OCI-LY3 (cell line): Measurements from ENCODE around the gene KRT4.

Experiments
- H2AFZ ChIP-seq: fragments of 200-600, 300-600 bp; shearing (Covaris generic); 2 replicates; pipeline ENCODE4 v1.6.0; 2014; ENCODE audit warnings: antibody characterized with exemption, low read depth, low read length
- H3K27ac ChIP-seq: fragments of 200-600, 300-600 bp; sonication (generic); 2 replicates; pipeline ENCODE4 v1.5.1; 2014; ENCODE audit warnings: mild to moderate bottlenecking, low read length, moderate library complexity, mixed read lengths
- H3K27me3 ChIP-seq: fragments of 200-600, 300-600 bp; sonication (generic); 2 replicates; pipeline ENCODE4 v1.6.1; 2014; ENCODE audit warnings: low read depth, low read length, mixed read lengths
- H3K36me3 ChIP-seq: fragments of 200-600, 300-600 bp; sonication (generic); replicated peaks from 2 replicates; pipeline ENCODE3; 2014; ENCODE audit warnings: low read depth, low read length, mixed read lengths
- H3K4me1 ChIP-seq: fragments of 300-600, 200-600 bp; sonication (generic); 2 replicates; pipeline ENCODE4 v1.6.1; 2014; ENCODE audit warnings: low read length, mixed read lengths
- H3K4me2 ChIP-seq: fragments of 200-600, 300-600 bp; sonication (generic); 2 replicates; pipeline ENCODE4 v1.6.1; 2014; ENCODE audit warnings: low read length, mixed read lengths
- H3K4me3 ChIP-seq: fragments of 300-600, 200-600 bp; sonication (generic); 2 replicates; pipeline ENCODE4 v1.5.1; 2014; ENCODE audit warnings: antibody characterized with exemption, mild to moderate bottlenecking, low read length, moderate library complexity
- H3K79me2 ChIP-seq: fragments of 300-600, 200-600 bp; shearing (Covaris generic); 2 replicates; pipeline ENCODE4 v1.6.1; 2014; ENCODE audit warnings: mild to moderate bottlenecking, low read length, mixed read lengths
- H3K9ac ChIP-seq: fragments of 300-600, 200-600 bp; shearing (Covaris generic); 2 replicates; pipeline ENCODE4 v1.6.0; 2014; ENCODE audit warnings: mild to moderate bottlenecking, low read length, moderate library complexity
- H3K9me3 ChIP-seq: fragments of 200-600, 300-600 bp; shearing (Covaris generic); 2 replicates; pipeline ENCODE4 v1.6.1; 2014; ENCODE audit warnings: low read length, mixed read lengths; ENCODE audit not compliant: insufficient read depth
- H4K20me1 ChIP-seq: fragments of 200-600, 300-600 bp; sonication (generic); 2 replicates; pipeline ENCODE4 v1.6.1; 2016; ENCODE audit warnings: low read length, mixed read lengths; ENCODE audit not compliant: insufficient read depth
- CTCF ChIP-seq: fragments of 200-600, 300-600 bp; sonication (generic); IDR thresholded peaks from 2 replicates; pipeline ENCODE4 v1.5.1; 2014; ENCODE audit warnings: antibody characterized with exemption, low read length, low read depth
- EZH2phosphoT487 ChIP-seq: fragments of 200-600 bp; shearing (Covaris generic); IDR thresholded peaks from 2 replicates; pipeline ENCODE4 v1.6.1; 2018; ENCODE audit warnings: antibody characterized with exemption, mixed run types, low read depth

Gene KRT4

GRCh38 chr12:52813885-52814709, at the start of gene KRT4:
KRT4 (minus strand) TSS chr12:52814116; CDS start chr12:52814058, 58 bp downstream.
- Histone ChIP-seq H3K9me3 (no peaks in the 10 kb centered on the region), H3K36me3 (no peaks in the 10 kb centered on the region), H3K27me3 (peaks cover 21% of the 10 kb centered on the region), H3K79me2 (no peaks in the 10 kb centered on the region), H2AFZ (no peak within 1 kb of the TSS), H3K4me2 (no peak within 1 kb of the TSS), H4K20me1 (no peaks in the 10 kb centered on the region), H3K27ac (no peak within 1 kb of the TSS), H3K4me1 (no peaks in the 10 kb centered on the region), H3K9ac (no peak within 1 kb of the TSS), H3K4me3 (no peak within 1 kb of the TSS)
- TF ChIP-seq CTCF: no peak
- no peak for TF ChIP-seq EZH2phosphoT487

GRCh38 chr12:52862023-52862422, 48.1 kb upstream of the KRT4 start:
- Histone ChIP-seq H3K79me2 (no peaks in the 10 kb centered on the region), H3K27ac (no peak overlapping the region), H4K20me1 (no peaks in the 10 kb centered on the region), H3K9ac (no peak overlapping the region), H3K27me3 (0 out of 2 replicates have a peak, but pooled peaks cover 7% of the 10 kb centered on the region), H3K4me1 (no peaks in the 10 kb centered on the region), H3K4me2 (no peak overlapping the region), H2AFZ (no peak overlapping the region), H3K4me3 (no peak overlapping the region), H3K9me3 (no peaks in the 10 kb centered on the region), H3K36me3 (no peaks in the 10 kb centered on the region)
- TF ChIP-seq EZH2phosphoT487: no peak
- no peak for TF ChIP-seq CTCF

- H3K36me3 ChIP-seq: no peaks in the 10 kb centered on the region
- TF ChIP-seq EZH2phosphoT487 (no peak), CTCF (no peak)
Observed at GRCh38 chr12:52861511-52861910, 47.6 kb upstream of the KRT4 start.

GRCh38 chr12:52860102-52860823, 46.3 kb upstream of the KRT4 start:
- Histone ChIP-seq H3K27ac (no peak overlapping the region), H3K27me3 (0 out of 2 replicates have a peak, but pooled peaks cover 7% of the 10 kb centered on the region), H3K4me3 (no peak overlapping the region), H3K4me2 (no peak overlapping the region), H3K9ac (no peak overlapping the region), H3K9me3 (no peaks in the 10 kb centered on the region), H3K79me2 (no peaks in the 10 kb centered on the region), H2AFZ (no peak overlapping the region), H4K20me1 (no peaks in the 10 kb centered on the region), H3K36me3 (no peaks in the 10 kb centered on the region), H3K4me1 (no peaks in the 10 kb centered on the region)
- TF ChIP-seq CTCF: no peak

More at GRCh38 chr12:52861511-52861910, 47.6 kb upstream of the KRT4 start:
- Histone ChIP-seq H4K20me1 (no peaks in the 10 kb centered on the region), H3K27ac (no peak overlapping the region), H3K9ac (no peak overlapping the region), H3K79me2 (no peaks in the 10 kb centered on the region), H3K4me2 (no peak overlapping the region), H3K9me3 (no peaks in the 10 kb centered on the region), H3K4me3 (no peak overlapping the region), H3K4me1 (no peaks in the 10 kb centered on the region), H3K27me3 (0 out of 2 replicates have a peak, but pooled peaks cover 7% of the 10 kb centered on the region), H2AFZ (no peak overlapping the region)
